Mucosa of stomach (tissue), 1 donor: ENCODE results near the gene MRPS17.
"Not testable (repeated sequence)": the region's sequence is repeated elsewhere in the genome, so short reads cannot be mapped to it uniquely, and the experiment has no call there.

Source experiments
- H3K27me3 ChIP-seq: one replicate; pipeline ENCODE4 v1.7.0; 2013; ENCODE audit warnings: mild to moderate bottlenecking, low read length; ENCODE audit not compliant: control insufficient read depth, insufficient read depth
- H3K36me3 ChIP-seq: one replicate; pipeline ENCODE4 v1.7.0; 2013; ENCODE audit warnings: low read length; ENCODE audit not compliant: control insufficient read depth, insufficient read depth
- H3K4me1 ChIP-seq: one replicate; pipeline ENCODE4 v1.7.0; 2013; ENCODE audit warnings: mild to moderate bottlenecking, low read length; ENCODE audit not compliant: control insufficient read depth, insufficient read depth
- H3K4me3 ChIP-seq: one replicate; pipeline ENCODE4 v1.7.0; 2013; ENCODE audit warnings: low read length
- H3K9ac ChIP-seq: one replicate; pipeline ENCODE4 v1.7.0; 2013; ENCODE audit warnings: mild to moderate bottlenecking, low read length, moderate library complexity
- H3K9me3 ChIP-seq: one replicate; pipeline ENCODE4 v1.7.0; 2013; ENCODE audit warnings: mild to moderate bottlenecking, low read length, moderate library complexity; ENCODE audit not compliant: control insufficient read depth
- donor health status: Pancreatic carcinoma.

Gene MRPS17

DNA sequence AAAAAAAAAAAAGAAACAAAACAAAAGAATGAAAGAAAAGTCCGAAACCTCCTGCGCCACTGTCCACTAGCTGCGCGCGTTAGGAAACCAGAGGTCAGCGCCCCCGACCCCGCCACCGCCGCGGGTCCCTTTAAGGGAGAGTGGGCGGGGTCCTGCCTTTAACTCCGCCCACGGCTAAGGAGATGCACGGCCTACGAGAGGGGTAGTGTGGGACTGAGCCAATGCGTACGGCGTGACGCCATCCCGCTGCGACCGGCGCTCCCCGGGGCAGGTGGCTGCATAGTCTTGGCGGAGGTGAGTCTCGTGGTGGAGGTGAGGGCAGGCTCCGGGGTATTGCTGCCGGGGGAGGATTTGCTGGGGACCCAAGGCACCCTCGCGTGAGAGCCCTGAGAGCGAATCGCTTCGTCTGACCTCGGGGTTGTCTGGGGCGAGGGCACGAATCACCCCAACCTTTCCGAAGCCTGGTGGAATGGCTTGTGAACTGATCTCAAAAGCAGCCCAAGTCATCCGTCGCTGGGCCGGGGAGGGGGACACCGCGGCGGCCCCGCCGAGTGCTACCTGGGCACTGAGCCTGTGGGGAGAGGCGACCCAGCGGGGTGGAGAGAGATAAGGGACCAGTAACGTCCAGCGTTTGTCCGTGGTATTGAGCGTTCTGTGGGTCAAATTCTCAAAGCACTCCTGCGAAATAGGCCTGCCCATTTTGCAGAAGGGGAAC, at the start of gene MRPS17:
Gene MRPS17, plus strand, starts transcription at position 241 of the 715 bp plus-strand sequence. CDS start 1,319 bp downstream, outside the sequence.
- no peaks in the 10 kb centered on the region for H3K4me1 ChIP-seq
- no peaks in the 10 kb centered on the region for H3K9me3 ChIP-seq
- no peaks in the 10 kb centered on the region for H3K27me3 ChIP-seq
- H3K9ac ChIP-seq = peak within 1 kb of the TSS; percentile 87
- no peaks in the 10 kb centered on the region for H3K36me3 ChIP-seq
- H3K4me3 ChIP-seq = peak within 1 kb of the TSS; percentile 96

DNA sequence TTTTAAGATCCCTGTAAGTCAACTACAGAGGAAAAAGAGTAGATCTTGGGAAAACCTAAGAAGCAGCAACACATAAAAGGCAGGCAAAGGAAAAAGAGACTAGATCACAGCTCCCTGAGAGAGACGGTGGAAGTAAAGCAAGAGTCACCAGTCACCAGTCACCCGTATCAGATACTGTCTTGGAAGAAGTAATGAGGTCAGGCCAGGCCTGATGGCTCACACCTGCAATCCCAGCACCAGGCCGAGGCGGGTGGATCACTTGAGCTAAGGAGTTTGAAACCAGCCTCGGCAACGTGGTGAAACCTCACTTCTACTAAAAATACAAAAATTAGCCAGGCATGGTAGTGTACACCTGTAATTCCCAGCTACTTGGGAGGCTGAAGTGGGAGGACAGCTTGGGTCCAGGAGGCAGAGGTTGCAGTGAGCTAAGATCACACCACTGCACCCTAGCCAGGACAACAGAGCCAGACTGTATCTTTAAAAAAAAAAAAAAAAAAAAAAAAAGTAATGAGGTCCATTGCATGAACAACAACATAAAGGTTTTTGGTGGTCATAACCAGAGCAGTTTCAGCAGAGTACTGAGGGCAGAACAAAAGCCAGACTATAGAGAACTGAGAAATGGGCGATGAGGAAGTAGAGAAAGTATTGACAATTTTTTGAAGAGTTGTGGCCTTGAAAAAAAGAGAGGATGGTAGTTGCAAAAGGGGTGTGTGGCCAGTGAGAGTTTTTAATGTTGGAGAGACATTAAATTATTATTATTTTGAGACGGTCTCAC, 47.5 kb upstream of the MRPS17 start:
- Histone ChIP-seq H3K27me3 (no peaks in the 10 kb centered on the region), H3K36me3 (no peaks in the 10 kb centered on the region), H3K9me3 (no peaks in the 10 kb centered on the region), H3K4me1 (no peaks in the 10 kb centered on the region), H3K4me3 (no peak overlapping the region), H3K9ac (no peak overlapping the region)

DNA sequence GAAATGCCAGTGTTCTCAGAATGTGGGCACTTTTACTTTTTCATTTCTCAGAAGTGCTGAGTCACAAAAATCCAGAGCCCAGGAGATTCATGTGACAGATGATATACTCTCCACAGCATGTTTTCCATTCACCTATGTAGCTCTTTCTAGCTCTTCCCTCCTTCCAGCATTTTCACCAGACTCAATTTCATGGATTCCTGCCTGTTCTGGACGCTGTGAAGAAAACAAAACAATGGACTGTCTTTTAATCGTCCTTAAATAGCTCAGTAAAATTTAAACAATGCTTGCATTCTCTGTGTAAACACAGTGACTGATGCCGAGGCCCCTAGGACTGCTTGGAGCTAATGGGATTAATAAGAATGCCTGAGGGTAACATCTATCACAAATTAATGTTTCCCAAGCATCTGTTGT, 38.9 kb upstream of the MRPS17 start:
- Histone ChIP-seq H3K9ac (no peak overlapping the region), H3K4me1 (no peaks in the 10 kb centered on the region), H3K27me3 (no peaks in the 10 kb centered on the region), H3K36me3 (no peaks in the 10 kb centered on the region), H3K4me3 (no peak overlapping the region), H3K9me3 (no peaks in the 10 kb centered on the region)

DNA sequence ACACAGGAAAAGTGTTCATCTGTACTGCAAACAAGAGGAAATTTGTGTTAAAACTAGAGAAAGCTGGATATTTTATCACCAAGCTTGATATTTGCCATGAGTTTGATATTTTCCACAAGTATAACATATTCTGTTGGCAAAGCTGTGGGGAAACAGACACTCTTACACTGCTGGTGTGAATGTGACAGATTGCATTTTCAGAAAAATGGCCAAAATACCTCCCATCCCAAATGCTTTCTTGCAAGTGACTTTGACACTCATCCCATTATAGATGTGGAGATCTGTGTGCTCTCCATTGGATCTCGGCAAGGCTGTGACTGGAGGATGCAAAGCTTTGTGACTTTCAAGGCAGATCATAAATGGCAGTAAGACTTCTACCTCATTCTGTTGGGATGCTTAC, 33.9 kb upstream of the MRPS17 start:
- H3K4me3 ChIP-seq = no peak overlapping the region
- no peak overlapping the region for H3K9ac ChIP-seq
- no peaks in the 10 kb centered on the region for H3K9me3 ChIP-seq
- no peaks in the 10 kb centered on the region for H3K27me3 ChIP-seq
- H3K36me3 ChIP-seq = no peaks in the 10 kb centered on the region
- H3K4me1 ChIP-seq = no peaks in the 10 kb centered on the region

DNA sequence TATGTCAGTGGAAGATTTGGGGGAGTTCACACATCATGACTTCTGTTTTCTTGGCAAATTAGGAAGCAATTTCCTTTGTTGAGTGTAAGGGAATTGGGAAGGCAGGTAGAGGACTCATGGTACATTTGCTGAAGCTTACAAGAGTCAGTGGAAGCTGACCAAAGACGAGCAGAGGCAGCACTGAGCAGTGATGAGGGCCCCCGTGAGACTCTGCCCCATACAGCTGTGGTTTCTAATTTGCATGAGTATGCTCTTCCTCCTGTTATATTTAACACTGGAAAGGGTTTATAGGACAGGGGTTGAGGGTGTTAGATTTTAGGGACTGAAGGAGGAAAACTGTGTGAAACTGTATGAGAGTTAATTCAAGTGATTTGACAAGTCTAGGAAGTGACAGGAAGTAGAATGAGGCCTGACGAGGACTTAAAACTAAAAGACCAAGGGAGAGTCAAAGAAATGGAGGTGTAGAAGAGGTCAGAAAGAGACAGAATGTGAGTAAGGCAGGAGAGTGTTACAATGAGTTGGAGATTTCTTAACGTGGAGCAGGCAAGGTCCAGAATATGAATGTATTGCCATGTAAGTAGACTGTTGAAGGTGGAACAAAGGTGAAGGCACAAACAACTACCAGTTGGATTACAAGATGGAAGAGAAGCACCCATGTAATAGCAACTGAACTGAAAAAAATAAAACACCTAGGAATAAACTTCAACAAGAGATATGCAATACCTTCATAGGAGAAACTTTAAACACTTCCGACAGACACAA, 23.5 kb upstream of the MRPS17 start:
- no peaks in the 10 kb centered on the region for H3K27me3 ChIP-seq
- H3K36me3 ChIP-seq = no peaks in the 10 kb centered on the region
- no peak overlapping the region for H3K9ac ChIP-seq
- no peaks in the 10 kb centered on the region for H3K4me1 ChIP-seq
- H3K9me3 ChIP-seq = no peaks in the 10 kb centered on the region
- H3K4me3 ChIP-seq = no peak overlapping the region

DNA sequence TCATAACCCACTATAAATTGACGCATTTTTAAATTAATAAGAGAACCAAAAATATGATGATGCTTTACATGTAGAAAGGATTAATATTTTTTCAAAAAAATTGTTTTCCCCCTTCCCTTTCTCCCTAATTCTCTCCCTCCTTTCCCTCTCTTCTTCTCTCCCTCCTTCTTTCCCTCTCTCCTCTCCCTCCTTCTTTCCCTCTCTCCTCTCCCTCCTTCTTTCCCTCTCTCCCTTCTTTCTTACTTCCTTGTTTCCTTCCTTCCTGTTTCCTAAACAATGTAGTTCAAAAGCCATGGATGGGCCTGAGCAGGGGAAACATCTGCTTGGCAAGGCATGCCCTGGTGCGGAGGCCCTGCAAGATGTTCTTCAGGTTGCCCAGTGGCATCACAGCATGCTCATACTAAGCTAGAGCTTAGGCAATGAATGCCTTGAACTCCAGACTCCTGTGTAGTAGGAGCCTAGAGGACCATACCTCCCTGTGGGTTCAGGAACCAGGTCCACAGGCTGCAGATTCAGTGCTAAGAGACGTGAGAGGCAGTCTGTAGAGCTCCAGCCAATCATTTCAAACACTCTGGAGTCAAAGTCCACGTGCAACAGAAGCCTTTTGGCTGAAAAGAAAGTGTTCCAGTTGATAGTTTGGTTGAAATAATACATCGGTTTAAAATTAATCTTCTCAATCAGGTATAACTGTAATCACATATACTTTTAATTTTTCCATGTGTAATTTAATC, 20.1 kb upstream of the MRPS17 start:
- Histone ChIP-seq H3K4me3 (no peak overlapping the region), H3K36me3 (no peaks in the 10 kb centered on the region), H3K27me3 (no peaks in the 10 kb centered on the region), H3K9ac (no peak overlapping the region), H3K9me3 (no peaks in the 10 kb centered on the region), H3K4me1 (no peaks in the 10 kb centered on the region)

DNA sequence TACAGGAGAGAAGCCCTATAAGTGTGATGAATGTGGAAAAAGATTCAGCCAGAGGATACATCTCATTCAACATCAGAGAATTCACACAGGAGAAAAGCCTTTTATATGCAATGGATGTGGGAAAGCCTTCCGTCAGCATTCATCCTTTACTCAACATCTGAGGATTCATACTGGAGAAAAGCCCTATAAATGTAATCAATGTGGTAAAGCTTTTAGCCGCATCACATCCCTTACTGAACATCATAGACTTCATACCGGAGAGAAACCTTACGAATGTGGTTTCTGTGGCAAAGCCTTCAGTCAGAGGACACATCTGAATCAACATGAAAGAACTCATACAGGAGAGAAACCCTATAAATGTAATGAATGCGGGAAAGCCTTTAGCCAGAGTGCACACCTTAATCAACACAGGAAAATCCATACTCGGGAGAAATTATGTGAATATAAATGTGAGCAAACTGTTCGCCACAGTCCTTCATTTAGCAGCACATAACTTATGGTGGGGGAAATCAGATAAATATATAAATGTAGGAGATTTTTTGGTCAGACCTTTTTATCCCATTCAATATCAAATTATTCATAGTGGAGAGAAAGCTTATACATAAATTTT, 12.1 kb upstream of the MRPS17 start:
- Histone ChIP-seq H3K27me3 (no peaks in the 10 kb centered on the region), H3K4me1 (no peaks in the 10 kb centered on the region), H3K4me3 (no peak overlapping the region), H3K36me3 (no peaks in the 10 kb centered on the region), H3K9ac (no peak overlapping the region), H3K9me3 (no peaks in the 10 kb centered on the region)

DNA sequence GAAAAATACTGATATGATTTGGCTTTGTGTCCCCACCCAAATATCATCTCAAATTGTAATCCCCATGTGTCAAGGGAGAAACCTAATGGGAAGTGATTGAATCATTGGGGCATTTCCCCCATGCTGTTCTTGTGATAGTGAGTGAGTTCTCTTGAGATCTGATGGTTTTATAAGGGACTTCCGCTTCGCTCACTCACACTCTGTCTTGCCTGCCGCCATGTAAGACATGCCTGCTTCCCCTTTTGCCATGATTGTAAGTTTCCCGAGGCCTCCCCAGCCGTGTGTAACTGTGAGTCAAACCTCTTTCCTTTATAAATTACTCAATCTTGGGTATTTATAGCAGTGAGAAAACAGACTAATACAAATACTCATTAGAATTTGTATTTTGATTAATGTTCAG, 5.1 kb upstream of the MRPS17 start:
- H3K36me3 ChIP-seq = no peaks in the 10 kb centered on the region
- no peaks in the 10 kb centered on the region for H3K27me3 ChIP-seq
- no peaks in the 10 kb centered on the region for H3K9me3 ChIP-seq
- no peaks in the 10 kb centered on the region for H3K4me1 ChIP-seq
- H3K9ac ChIP-seq = no peak overlapping the region
- H3K4me3 ChIP-seq = no peak overlapping the region

DNA sequence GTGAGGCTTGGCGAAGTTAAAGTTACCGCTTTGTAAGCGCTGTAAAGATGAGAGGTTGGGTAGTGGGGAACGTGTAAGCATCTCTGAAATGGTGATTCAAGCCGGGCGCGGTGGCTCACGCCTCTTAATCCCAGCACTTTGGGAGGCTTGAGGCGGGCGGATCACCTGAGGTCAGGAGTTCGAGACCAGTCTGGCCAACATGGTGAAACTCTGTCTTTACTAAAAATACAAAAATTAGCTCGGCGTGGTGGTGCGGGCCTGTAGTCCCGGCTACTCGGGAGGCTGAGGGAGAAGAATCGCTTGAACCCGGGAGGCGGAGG, 635 bp downstream of the MRPS17 start:
- H3K27me3 ChIP-seq, H3K4me1 ChIP-seq, H3K36me3 ChIP-seq, H3K9me3 ChIP-seq: not testable (repeated sequence)
- Histone ChIP-seq H3K9ac (peak overlapping the region; percentile 87), H3K4me3 (peak overlapping the region; percentile 96)

DNA sequence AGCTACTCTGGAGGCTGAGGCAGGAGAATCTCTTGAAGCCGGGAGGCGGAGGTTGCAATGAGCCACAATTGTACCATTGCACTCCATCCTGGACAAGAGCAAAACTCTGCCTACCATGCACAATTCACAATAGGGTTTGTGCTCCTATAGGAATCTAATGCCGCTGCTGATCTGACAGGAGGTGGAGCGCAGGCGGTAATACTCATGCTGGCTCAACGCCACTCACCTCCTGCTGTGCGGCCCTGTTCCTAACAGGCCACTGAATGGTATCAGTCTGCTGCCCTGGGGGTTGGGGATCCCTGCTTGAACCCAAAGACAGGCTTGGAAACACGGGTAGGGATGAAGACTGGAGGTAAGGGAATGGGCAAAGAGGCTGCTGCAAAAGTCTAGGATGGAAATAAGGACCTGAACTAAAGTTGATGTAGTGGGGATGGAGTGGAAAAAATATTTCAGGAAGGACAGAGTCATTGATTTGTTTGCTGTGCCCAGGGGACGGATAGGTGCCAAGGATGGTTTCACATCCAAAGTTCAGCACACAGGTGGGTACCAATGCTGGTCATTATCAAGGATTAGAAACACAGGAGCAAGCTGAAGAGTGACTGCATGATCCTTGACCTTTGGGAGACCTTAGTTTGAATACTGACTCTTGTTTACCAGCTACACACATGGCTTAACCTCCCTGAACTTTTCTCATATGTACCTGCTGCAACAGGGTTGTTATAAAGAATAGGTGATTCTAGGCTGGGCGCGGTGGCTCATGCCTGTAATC, 2.2 kb downstream of the MRPS17 start:
- Histone ChIP-seq H3K4me1 (no peaks in the 10 kb centered on the region), H3K9me3 (no peaks in the 10 kb centered on the region), H3K4me3 (no peak overlapping the region), H3K36me3 (no peaks in the 10 kb centered on the region), H3K9ac (no peak overlapping the region), H3K27me3 (no peaks in the 10 kb centered on the region)

DNA sequence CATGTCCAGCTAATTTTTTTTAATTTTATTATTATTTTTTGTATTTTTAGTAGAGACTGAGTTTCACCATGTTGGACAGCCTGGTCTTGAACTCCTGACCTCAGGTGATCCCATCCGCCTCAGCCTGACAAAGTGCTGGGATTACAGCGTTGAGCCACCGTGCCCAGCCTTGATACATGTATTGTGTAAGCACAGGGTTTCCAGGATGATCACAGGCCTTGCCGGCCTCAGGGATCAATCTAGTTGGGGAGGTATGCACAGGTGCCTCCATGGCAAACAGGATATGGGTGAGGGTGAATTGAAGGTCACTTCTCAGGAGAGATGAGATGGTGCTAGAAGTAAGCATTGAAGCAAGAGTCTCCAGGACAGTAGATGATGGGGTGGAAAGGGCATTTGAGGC, 5.5 kb downstream of the MRPS17 start:
- Histone ChIP-seq H3K9ac (no peak overlapping the region), H3K4me3 (no peak overlapping the region), H3K4me1 (no peaks in the 10 kb centered on the region), H3K36me3 (no peaks in the 10 kb centered on the region), H3K9me3 (no peaks in the 10 kb centered on the region), H3K27me3 (no peaks in the 10 kb centered on the region)
